GM12874 (cell line): ENCODE results near the gene MSH3.

Experiments used
- TF ChIP-seq, protein P1 (sequence below): IDR thresholded peaks from 2 replicates; pipeline ENCODE4 v1.5.1; 2011; ENCODE audit warnings: low read depth, mild to moderate bottlenecking, control low read depth, low read length, moderate library complexity; ENCODE audit not compliant: insufficient read depth

MSH3 gene

DNA sequence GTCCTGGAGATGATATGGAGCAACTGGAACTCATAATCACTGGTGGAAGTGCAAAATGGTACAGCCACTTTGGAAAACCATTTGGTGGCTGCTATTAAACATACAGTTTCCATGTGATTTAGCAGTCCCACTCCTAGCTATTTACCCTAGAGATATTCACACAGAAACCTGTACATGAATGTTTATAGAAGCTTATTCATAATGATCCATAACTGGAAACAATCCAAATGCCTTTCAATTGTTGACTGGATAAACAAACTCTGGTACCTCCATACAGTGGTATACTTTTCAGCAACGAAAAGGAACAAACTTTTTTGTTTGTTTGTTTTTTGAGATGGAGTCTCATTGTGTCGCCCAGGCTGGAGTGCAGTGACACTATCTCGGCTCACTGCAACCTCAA lies 258.0 kb downstream of the MSH3 start:
- TF ChIP-seq, protein P1, sequence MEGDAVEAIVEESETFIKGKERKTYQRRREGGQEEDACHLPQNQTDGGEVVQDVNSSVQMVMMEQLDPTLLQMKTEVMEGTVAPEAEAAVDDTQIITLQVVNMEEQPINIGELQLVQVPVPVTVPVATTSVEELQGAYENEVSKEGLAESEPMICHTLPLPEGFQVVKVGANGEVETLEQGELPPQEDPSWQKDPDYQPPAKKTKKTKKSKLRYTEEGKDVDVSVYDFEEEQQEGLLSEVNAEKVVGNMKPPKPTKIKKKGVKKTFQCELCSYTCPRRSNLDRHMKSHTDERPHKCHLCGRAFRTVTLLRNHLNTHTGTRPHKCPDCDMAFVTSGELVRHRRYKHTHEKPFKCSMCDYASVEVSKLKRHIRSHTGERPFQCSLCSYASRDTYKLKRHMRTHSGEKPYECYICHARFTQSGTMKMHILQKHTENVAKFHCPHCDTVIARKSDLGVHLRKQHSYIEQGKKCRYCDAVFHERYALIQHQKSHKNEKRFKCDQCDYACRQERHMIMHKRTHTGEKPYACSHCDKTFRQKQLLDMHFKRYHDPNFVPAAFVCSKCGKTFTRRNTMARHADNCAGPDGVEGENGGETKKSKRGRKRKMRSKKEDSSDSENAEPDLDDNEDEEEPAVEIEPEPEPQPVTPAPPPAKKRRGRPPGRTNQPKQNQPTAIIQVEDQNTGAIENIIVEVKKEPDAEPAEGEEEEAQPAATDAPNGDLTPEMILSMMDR = no peak

DNA sequence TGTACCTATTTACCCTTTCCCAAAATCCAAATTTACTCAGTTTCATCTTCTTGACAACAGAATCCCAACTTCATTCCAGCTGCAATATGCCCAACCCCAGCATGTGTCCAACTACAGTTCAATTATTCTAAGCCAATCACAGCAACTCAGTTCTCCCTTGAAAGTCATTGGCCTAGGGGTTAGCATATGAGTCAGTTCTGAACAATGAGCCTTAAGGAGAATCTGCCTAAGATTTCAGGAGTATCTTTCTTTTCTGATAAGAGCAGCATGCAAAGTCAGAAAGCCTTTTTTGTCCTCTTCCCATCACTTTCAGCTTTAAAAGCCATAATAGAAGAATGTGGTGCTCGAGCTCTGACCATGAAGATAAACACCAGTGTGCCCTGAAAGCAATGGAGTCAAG lies 261.3 kb downstream of the MSH3 start:
- TF ChIP-seq, protein P1 = no peak

DNA sequence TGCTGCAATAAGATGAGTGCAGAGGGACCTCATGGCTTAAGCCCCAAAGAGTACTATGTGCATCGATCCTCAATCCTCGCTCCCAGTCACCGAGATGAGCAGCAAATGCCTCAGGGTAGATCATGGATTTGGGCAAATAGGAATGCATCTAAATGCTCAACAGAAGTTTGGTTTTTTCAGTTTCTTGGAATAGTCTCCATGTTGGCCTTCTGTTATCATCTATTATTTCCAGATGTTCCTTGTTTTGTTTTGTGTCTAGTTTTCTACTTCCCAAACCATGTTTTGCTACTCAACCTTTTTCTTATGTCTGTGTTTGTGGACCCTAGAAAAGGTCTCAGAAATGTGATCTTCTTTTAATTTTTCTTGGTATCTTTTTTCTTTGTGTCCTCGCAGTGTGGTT lies 262.2 kb downstream of the MSH3 start:
- TF ChIP-seq, protein P1 = no peak

DNA sequence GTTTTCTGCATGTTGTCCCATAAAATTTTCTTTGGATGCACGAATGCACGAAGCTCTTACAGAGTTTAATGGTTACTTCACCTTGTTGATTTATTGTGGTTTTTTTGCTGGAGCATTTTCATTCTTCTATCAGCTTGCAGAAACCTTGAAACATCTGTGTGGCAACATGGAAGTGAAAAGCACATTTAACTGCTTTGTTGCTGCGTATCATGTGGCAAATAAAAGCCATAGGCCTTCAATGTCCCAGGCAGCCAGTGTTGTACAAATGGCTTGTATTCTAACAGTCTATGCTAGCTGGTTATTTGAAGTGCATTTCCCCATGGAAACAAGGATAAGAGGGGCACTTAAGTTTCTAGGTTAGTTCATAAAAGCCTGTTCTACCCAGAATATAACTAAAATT lies 263.2 kb downstream of the MSH3 start:
- TF ChIP-seq, protein P1 = no peak

DNA sequence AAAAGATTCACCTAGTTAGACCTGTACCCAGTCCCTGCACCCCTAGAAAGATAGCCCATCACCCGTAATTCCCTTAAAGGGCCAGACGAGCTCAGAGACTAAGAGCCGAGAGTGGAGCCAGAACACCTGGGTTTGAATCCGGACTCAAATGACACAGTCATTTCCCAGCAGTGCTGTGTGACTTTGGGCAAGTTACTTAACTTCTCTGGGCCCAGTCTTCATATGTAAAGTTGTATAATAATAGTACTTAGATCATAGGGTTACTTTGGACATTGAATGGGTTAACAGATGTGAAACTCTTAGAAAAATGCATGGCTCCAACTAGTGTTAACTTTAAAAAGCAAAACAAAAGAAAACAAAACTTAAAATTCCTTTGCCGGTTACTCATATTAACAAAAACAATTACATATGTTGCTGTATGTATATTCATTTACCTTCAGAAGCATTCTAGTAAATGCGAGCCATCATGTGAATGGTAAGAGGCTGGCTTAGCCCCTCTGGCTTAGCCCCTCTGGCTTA lies 265.3 kb downstream of the MSH3 start:
- TF ChIP-seq, protein P1 = no peak

DNA sequence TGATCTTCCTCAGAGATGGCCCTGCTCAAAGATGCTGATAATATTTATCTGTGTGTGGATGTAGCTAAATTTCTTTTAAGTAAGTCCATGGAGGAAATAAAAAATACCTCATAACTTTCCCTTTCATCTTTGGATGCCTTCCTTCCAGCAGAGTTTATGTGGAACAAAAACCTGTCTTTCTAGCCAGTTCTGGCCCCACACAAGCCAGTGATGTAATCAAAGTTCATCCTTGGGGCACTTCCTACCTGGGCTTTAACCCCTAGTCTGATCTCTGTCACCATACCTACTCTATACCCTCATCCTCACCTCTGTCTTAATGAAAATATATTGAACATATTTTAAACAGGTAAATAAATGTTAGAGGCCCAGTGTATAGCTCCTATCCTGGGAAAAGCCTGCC lies 265.9 kb downstream of the MSH3 start:
- TF ChIP-seq, protein P1 = no peak

DNA sequence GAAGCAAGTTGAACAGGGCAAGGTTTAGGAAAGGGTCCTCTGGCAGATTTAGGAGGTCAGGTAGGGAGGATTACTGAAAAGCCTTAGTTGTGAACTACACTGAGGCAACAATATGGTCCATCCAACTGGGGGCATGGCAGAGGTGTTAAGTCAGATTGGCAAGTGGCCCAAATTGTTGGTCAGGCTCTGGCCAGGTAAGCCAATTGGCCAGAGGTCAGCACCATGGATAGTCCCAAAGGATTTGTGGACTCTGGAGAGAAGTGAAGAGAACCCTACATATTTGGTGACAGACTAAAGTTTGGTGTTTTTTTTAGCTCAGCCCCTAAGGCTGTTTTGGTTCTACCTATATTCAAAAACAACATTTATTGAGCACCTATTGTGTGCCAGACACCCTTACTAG lies 266.6 kb downstream of the MSH3 start:
- TF ChIP-seq, protein P1 = no peak

DNA sequence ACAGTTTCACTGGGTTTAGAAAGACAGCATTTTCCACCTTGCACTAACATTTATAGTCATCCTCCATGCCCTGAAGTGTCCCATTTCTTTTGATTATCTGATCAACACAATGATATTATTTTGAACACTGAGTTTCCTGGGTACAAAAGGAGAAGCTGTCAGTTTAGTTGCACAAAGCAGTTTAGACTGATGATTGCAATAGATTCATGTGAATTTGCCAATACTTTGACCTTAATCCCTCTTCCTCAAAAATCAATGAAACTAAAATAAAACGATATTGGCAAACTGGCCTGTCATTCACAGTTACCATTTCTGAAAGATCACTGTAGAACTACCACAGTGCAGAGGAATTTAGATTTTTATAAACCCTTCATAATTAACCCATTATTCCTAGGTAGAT lies 271.5 kb downstream of the MSH3 start:
- TF ChIP-seq, protein P1 = no peak
